ENCODE measurements around the gene NUDT14.
A peak's percentile ranks its signal among the peaks of the same experiment; 100 is the strongest.

The NUDT14 gene

GRCh38 chr14:105146181-105146975 lies 34.7 kb downstream of the NUDT14 start:
- no peak for DNase-seq (ENCODE audit: low spot score)

GRCh38 chr14:105145381-105146180 lies 35.5 kb downstream of the NUDT14 start:
- DNase-seq (ENCODE audit: low spot score): no peak

GRCh38 chr14:105144666-105145380 lies 36.3 kb downstream of the NUDT14 start:
- no peak for DNase-seq (ENCODE audit: low spot score)

GRCh38 chr14:105144026-105144665 lies 37.0 kb downstream of the NUDT14 start:
- DNase-seq (ENCODE audit: low spot score): no peak

- no peak for DNase-seq (ENCODE audit: low spot score)
Observed at GRCh38 chr14:105143451-105144025, 37.6 kb downstream of the NUDT14 start.

GRCh38 chr14:105142651-105143450 lies 38.3 kb downstream of the NUDT14 start:
- no peak for DNase-seq (ENCODE audit: low spot score)

GRCh38 chr14:105141486-105142281 lies 39.4 kb downstream of the NUDT14 start:
- DNase-seq (ENCODE audit: low spot score): no peak

GRCh38 chr14:105141026-105141425 lies 40.1 kb downstream of the NUDT14 start:
- DNase-seq (ENCODE audit: low spot score): no peak

- DNase-seq (ENCODE audit: low spot score): no peak
Observed at GRCh38 chr14:105140581-105140980, 40.5 kb downstream of the NUDT14 start.

GRCh38 chr14:105139831-105140239 lies 41.3 kb downstream of the NUDT14 start:
- no peak for DNase-seq (ENCODE audit: low spot score)

- peak; percentile 27 for DNase-seq (ENCODE audit: low spot score)
Observed at GRCh38 chr14:105139212-105139825, 41.8 kb downstream of the NUDT14 start.

- DNase-seq (ENCODE audit: low spot score): peak; percentile 38
Observed at GRCh38 chr14:105138551-105139111, 42.5 kb downstream of the NUDT14 start.

GRCh38 chr14:105138021-105138541 lies 43.0 kb downstream of the NUDT14 start:
- DNase-seq (ENCODE audit: low spot score): peak; percentile 38

- DNase-seq (ENCODE audit: low spot score): peak; percentile 34
Observed at GRCh38 chr14:105137481-105138020, 43.6 kb downstream of the NUDT14 start.

- peak; percentile 33 for DNase-seq (ENCODE audit: low spot score)
Observed at GRCh38 chr14:105136401-105137322, 44.5 kb downstream of the NUDT14 start.

GRCh38 chr14:105135700-105136395 lies 45.3 kb downstream of the NUDT14 start:
- DNase-seq (ENCODE audit: low spot score): no peak

Data from D341Med (cell line).